ENCODE results near the gene CA6. TPM values are rescaled to one million over a fixed set of nuclear protein-coding genes. Genes with fewer than 3 reads are reported as not detected.

CA6 gene
- total RNA-seq, 1 donor from 2014 or later: not detected

Small RNA genes lying within 50 kb of the gene (small RNA-seq; reads per million reads assigned to genes)
- not detected for gene AL139415.2
- gene RN7SL451P: not detected

Other genes starting within 250 kb of the CA6 start
- 1,626 TPM for gene RERE, start 128.2 kb upstream of the CA6 start, total RNA-seq
- gene ENO1, start 67.2 kb upstream of the CA6 start, total RNA-seq: 261 TPM
- not detected for gene SLC2A7, start 80.6 kb downstream of the CA6 start, total RNA-seq
- gene SLC2A5, start 123.8 kb downstream of the CA6 start, total RNA-seq: 0.82 TPM
- 0.41 TPM for gene GPR157, start 183.2 kb downstream of the CA6 start, total RNA-seq